ENCODE data around the gene PPBP.

DNA sequence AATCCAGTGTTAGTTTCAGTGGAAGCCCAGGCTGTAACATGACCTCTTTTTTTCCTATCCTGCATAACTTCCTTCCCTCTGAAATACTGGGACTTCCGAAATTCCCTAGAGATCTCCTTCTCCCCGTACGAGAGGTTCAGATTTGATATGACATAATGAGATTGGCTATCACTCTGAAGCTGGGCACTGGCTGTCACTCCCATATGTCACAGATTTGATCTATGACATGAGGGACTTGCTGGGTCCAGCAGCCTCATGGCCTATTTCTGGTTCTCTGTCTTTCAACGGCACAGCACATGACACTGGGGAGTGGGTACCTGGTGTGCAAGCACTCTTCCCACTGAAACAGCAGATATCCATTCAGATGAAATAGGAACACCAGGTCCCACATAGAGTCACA lies 42.9 kb downstream of the PPBP start:
- TF ChIP-seq ZNF384 (IDR thresholded peaks at IDR 0.05) (no peak), ELF4 (IDR thresholded peaks at IDR 0.05) (no peak), SUZ12 (IDR thresholded peaks at IDR 0.05) (no peak), BHLHE40 (IDR thresholded peaks at IDR 0.05; ENCODE audit: borderline replicate concordance) (no peak), FOXK2 (IDR thresholded peaks at IDR 0.05) (no peak), FOXM1 (IDR thresholded peaks at IDR 0.05; ENCODE audit: borderline replicate concordance) (no peak), SP1 (IDR thresholded peaks at IDR 0.05) (no peak)
- TF ChIP-seq, protein P1, sequence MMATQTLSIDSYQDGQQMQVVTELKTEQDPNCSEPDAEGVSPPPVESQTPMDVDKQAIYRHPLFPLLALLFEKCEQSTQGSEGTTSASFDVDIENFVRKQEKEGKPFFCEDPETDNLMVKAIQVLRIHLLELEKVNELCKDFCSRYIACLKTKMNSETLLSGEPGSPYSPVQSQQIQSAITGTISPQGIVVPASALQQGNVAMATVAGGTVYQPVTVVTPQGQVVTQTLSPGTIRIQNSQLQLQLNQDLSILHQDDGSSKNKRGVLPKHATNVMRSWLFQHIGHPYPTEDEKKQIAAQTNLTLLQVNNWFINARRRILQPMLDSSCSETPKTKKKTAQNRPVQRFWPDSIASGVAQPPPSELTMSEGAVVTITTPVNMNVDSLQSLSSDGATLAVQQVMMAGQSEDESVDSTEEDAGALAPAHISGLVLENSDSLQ (IDR thresholded peaks at IDR 0.05): peak; percentile 81
